MM.1S (cell line): ENCODE measurements around the gene CHRM2.
A peak's percentile ranks its signal among the peaks of the same experiment; 100 is the strongest.

ENCODE experiments used
- DNase-seq: peaks from one replicate; pipeline ENCODE4 v3.0.0-alpha.2; 2015
- H2AFZ ChIP-seq: fragments of 300-600 bp; sonication (generic); 2 replicates; pipeline ENCODE4 v1.6.0; 2016; ENCODE audit warnings: antibody characterized with exemption, low read length
- H3F3A ChIP-seq: fragments of 300-600 bp; sonication (generic); 2 replicates; pipeline ENCODE4 v1.6.1; 2016; ENCODE audit warnings: mild to moderate bottlenecking, antibody characterized with exemption, low read length, moderate library complexity, mixed read lengths; ENCODE audit not compliant: insufficient read depth
- H3K27ac ChIP-seq: fragments of 300-600 bp; sonication (generic); 2 replicates; pipeline ENCODE4 v1.5.1; 2016; ENCODE audit warnings: mild to moderate bottlenecking, low read length
- H3K27me3 ChIP-seq: fragments of 300-600 bp; sonication (generic); replicated peaks from 2 replicates; pipeline ENCODE4 v1.6.0; 2016; ENCODE audit warnings: low read length; ENCODE audit not compliant: insufficient read depth
- H3K36me3 ChIP-seq: fragments of 300-600 bp; sonication (generic); replicated peaks from 2 replicates; pipeline ENCODE4 v1.6.1; 2016; ENCODE audit warnings: mild to moderate bottlenecking, low read length, mixed read lengths; ENCODE audit not compliant: insufficient read depth
- H3K4me1 ChIP-seq: fragments of 300-600 bp; sonication (generic); 2 replicates; pipeline ENCODE4 v1.6.1; 2016; ENCODE audit warnings: low read length, mixed read lengths
- H3K4me2 ChIP-seq: fragments of 300-600 bp; sonication (generic); 2 replicates; pipeline ENCODE4 v1.6.0; 2016; ENCODE audit warnings: low read depth, low read length
- H3K4me3 ChIP-seq: fragments of 300-600 bp; sonication (generic); 2 replicates; pipeline ENCODE4 v1.5.1; 2016; ENCODE audit warnings: low read length, mixed read lengths
- H3K79me2 ChIP-seq: fragments of 300-600 bp; sonication (generic); 2 replicates; pipeline ENCODE4 v1.6.1; 2016; ENCODE audit warnings: mixed run types, low read length, mixed read lengths
- H3K9ac ChIP-seq: fragments of 300-600 bp; sonication (generic); 2 replicates; pipeline ENCODE4 v1.6.1; 2016; ENCODE audit warnings: low read length, mixed read lengths
- H3K9me2 ChIP-seq: fragments of 300-600 bp; sonication (generic); replicated peaks from 2 replicates; pipeline ENCODE4 v1.6.1; 2016; ENCODE audit warnings: mild to moderate bottlenecking, low read length, mixed read lengths; ENCODE audit not compliant: insufficient read depth
- H3K9me3 ChIP-seq: fragments of 300-600 bp; sonication (generic); replicated peaks from 2 replicates; pipeline ENCODE4 v1.6.1; 2016; ENCODE audit warnings: mild to moderate bottlenecking, low read length, mixed read lengths; ENCODE audit not compliant: insufficient read depth
- H4K20me1 ChIP-seq: fragments of 300-600 bp; sonication (generic); 2 replicates; pipeline ENCODE4 v1.6.1; 2016; ENCODE audit warnings: mild to moderate bottlenecking, low read length, moderate library complexity, mixed read lengths; ENCODE audit not compliant: insufficient read depth
- CTCF ChIP-seq: fragments of 300-600 bp; sonication (generic); IDR thresholded peaks from 2 replicates; pipeline ENCODE4 v1.5.1; 2016; ENCODE audit warnings: antibody characterized with exemption, low read length, mixed read lengths
- EZH2 ChIP-seq: fragments of 300-600 bp; sonication (generic); optimal IDR thresholded peaks from 2 replicates; pipeline ENCODE3; 2017; ENCODE audit warnings: low read depth, mild to moderate bottlenecking, antibody characterized with exemption, low read length, mixed read lengths
- EZH2phosphoT487 ChIP-seq: fragments of 300-600 bp; sonication (generic); IDR thresholded peaks from 2 replicates; pipeline ENCODE4 v1.6.1; 2018; ENCODE audit warnings: antibody characterized with exemption, low read length

Gene CHRM2

GRCh38 chr7:136865236-136865635 lies 3.2 kb upstream of the CHRM2 start:
- no peak overlapping the region for H3K9ac ChIP-seq
- DNase-seq = no peak
- TF ChIP-seq EZH2 (no peak), CTCF (no peak), EZH2phosphoT487 (no peak)
- no peak overlapping the region for H3K27ac ChIP-seq
- H3K9me3 ChIP-seq = no peaks in the 10 kb centered on the region
- no peak overlapping the region for H2AFZ ChIP-seq
- H3K27me3 ChIP-seq = no peaks in the 10 kb centered on the region
- no peaks in the 10 kb centered on the region for H4K20me1 ChIP-seq
- no peaks in the 10 kb centered on the region for H3F3A ChIP-seq
- H3K4me1 ChIP-seq = peaks cover 12% of the 10 kb centered on the region
- H3K79me2 ChIP-seq = no peaks in the 10 kb centered on the region
- H3K36me3 ChIP-seq = no peaks in the 10 kb centered on the region
- H3K4me2 ChIP-seq = no peak overlapping the region
- no peak overlapping the region for H3K4me3 ChIP-seq
- H3K9me2 ChIP-seq = no peaks in the 10 kb centered on the region

- Histone ChIP-seq H4K20me1 (no peaks in the 10 kb centered on the region), H3K9me3 (no peaks in the 10 kb centered on the region), H3K36me3 (no peaks in the 10 kb centered on the region), H3K27me3 (no peaks in the 10 kb centered on the region), H3K4me2 (peak overlapping the region; percentile 2; the same call in 1 of the 2 replicates), H3K9me2 (no peaks in the 10 kb centered on the region), H3K27ac (no peak overlapping the region), H3F3A (no peaks in the 10 kb centered on the region), H3K4me3 (no peak overlapping the region), H2AFZ (no peak overlapping the region), H3K9ac (no peak overlapping the region), H3K79me2 (no peaks in the 10 kb centered on the region), H3K4me1 (peaks cover 12% of the 10 kb centered on the region)
- DNase-seq = peak; percentile 50
- no peak for TF ChIP-seq EZH2
Observed at GRCh38 chr7:136865777-136866176, 2.7 kb upstream of the CHRM2 start.

- no peaks in the 10 kb centered on the region for H3K79me2 ChIP-seq
- H3K36me3 ChIP-seq = no peaks in the 10 kb centered on the region
- peak overlapping the region; percentile 52 for H3K4me3 ChIP-seq
- H2AFZ ChIP-seq = peak overlapping the region; percentile 65
- H3K4me2 ChIP-seq = peak overlapping the region; percentile 71
- no peak for DNase-seq
- no peak overlapping the region for H3K9ac ChIP-seq
- H4K20me1 ChIP-seq = no peaks in the 10 kb centered on the region
- no peaks in the 10 kb centered on the region for H3K27me3 ChIP-seq
- H3K4me1 ChIP-seq = peaks cover 12% of the 10 kb centered on the region
- H3K9me2 ChIP-seq = no peaks in the 10 kb centered on the region
- no peak for TF ChIP-seq EZH2
- TF ChIP-seq CTCF = no peak
- TF ChIP-seq EZH2phosphoT487 = no peak
- H3K27ac ChIP-seq = no peak overlapping the region
- H3F3A ChIP-seq = no peaks in the 10 kb centered on the region
- H3K9me3 ChIP-seq = no peaks in the 10 kb centered on the region
Observed at GRCh38 chr7:136869001-136869961, 829 bp downstream of the CHRM2 start.
